Skin of body (tissue), 2 donors: ENCODE data around the gene TERF2IP. TPM values are rescaled to one million over a fixed set of nuclear protein-coding genes. Genes with fewer than 3 reads are reported as not detected.

ENCODE experiments used
- DNase-seq: peaks from one replicate; lab custom pipeline; 2025; lab: John Stamatoyannopoulos, UW
- total RNA-seq: library from RNA; depleted of rRNA; stranded (reverse); fragments of >200 nt; gene quantifications from one replicate; pipeline ENCODE4 v1.2.3, GENCODE V29; 2014

The TERF2IP gene
- total RNA-seq, 1 donor from 2014 or later: 50.1 TPM

DNA sequence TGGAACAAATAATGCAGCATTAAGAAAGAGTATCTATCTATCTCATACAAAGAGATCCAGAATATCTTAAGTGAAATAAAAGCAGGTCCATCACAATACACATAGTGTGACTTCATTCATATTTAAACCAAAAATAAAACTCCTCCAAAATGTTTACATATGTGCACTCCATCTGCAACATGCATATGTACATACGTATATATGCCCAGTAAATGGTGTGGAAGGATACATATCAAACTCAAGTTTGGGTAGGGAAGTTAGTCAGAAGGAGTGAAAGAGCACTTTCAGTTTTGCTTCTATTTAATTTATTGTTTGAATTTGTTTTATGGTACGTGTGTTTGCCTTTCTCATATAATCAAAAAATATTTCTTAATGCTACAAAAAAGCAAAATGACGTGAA, 12.5 kb upstream of the TERF2IP start:
- DNase-seq: no peak

DNA sequence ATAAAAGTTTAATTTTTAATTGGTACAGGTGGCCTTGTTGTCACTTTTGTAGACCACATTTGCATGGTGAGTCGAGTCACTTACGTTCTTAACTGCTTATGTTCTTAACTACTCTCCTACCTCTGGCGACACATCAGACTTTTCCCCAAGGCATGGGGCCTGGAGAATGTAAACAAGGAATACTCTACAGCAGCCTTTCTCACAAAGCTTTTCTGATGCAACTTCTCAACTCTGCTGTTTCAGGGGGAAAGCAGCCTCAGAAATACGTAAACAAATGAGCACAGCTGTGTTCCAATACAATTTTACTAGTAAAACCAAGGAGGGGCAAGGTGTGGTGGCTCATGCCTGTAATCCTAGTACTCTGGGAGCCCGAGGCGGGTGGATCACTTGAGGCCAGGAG, 7.0 kb upstream of the TERF2IP start:
- no peak for DNase-seq

DNA sequence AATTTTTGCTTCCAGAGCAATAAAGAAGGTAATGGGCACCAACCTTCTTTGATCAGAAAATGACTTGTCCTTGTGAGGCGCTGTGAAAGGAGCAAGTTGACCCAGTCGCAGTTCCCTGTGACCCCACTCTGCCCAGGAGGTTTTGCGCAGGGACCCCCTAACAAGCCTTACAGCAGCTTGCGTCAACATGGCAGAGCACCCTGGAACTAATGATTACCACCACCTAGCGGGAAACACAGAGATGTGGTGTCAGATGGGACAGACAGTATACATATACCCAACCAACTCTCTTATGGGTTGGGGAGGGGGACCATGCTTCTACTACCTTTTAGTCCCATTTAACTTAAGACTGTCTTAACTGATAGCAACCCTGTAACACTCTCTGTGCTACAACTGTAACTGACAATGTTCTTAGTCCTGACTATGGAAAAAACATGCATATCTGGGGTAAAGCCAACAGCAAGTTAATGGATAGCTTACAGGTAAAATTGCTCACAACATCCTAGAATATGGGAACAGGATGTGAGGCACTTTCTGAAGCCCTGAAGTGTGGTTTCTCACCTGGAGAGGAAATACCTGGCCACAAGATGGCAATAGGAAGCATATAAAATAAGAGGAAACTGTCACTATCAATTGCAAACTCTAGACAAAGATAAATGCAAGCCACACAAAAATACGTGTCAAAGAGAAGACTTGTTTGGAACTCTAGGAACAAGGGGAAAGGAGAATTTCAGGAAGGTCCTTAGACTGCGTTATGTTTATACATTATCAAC, 3.1 kb upstream of the TERF2IP start:
- DNase-seq: no peak

DNA sequence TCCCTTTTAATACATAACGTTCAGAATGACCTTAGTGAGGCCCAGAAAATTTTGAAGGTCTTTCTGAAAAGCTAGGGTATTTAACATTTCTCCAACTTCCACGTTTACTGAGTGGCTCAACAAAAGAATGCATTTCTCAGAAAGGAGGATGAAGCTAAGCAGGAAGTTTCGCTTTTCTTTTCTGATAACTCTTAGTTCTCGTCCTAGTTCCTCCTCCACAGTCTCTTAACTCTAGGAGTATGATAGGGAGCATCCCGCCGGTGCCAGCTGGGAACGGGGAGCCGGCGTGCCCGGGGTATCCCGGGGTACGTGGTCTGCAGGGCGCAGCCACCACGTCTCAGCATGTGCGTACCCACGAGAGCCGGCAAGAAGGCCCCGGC, 471 bp upstream of the TERF2IP start:
- no peak for DNase-seq

DNA sequence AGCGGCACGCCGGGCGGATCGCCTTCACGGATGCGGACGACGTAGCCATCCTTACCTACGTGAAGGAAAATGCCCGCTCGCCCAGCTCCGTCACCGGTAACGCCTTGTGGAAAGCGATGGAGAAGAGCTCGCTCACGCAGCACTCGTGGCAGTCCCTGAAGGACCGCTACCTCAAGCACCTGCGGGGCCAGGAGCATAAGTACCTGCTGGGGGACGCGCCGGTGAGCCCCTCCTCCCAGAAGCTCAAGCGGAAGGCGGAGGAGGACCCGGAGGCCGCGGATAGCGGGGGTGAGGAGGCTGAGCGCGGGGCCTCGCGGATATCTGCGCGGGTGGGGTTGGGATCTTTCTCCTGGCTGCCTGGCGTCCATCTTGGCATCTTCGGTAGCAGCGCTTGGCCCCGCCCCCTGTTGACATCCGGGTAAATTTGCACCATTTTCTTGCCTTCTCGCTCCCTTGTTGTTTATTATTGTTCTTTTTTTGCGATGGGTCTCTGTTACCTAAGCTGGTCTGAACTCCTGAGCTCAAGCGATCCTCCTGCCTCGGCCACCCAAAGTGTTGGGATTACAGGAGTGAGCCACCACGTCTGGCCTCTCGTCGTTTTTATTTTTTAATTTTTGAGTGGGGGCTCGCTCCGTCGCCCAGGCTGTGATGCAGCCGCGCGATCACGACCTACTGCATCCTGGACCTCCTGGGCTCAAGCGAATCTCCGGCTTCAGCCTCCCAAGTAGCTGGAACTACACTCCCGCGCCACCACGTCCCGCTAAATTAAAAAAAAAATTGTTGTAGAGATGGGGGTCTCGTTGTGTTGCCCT, 898 bp downstream of the TERF2IP start:
- DNase-seq: peak; percentile 74

DNA sequence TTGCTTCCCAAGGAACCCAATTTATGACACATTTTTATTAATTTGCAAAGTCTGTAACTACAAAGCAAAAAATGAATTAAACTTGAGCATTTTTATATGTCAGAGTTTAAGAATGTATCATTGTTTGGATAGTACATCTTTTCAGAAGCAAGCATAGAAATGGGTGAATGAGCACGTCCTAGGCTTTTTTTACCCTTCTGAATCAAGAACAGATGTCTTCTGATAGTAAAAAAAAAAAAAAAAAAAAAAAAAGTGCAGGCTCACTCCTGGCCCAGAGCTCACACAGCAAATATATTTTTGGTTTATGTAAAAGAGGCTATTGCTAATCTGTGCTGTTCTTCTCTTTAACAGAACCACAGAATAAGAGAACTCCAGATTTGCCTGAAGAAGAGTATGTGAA, 6.3 kb downstream of the TERF2IP start:
- peak; percentile 59 for DNase-seq

DNA sequence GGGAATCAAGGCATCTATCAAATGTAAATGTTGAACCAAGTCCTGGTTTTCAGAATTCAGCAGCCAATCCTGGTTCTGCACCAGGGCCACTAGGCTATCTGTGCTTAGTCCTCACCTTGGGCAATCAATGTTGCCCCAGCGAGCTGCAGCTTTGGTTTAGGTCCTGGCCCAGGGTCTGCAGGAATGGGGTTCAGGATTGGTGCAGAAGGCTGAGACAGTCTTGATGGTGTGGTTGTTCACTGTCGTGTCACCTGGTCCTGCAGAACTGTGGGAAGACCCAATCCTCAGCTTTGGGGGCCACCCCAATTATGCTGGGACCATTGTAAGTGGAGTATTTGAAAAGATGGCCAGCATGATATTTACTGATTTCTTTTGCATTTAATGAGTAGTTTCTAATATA, 10.6 kb downstream of the TERF2IP start:
- DNase-seq: no peak

DNA sequence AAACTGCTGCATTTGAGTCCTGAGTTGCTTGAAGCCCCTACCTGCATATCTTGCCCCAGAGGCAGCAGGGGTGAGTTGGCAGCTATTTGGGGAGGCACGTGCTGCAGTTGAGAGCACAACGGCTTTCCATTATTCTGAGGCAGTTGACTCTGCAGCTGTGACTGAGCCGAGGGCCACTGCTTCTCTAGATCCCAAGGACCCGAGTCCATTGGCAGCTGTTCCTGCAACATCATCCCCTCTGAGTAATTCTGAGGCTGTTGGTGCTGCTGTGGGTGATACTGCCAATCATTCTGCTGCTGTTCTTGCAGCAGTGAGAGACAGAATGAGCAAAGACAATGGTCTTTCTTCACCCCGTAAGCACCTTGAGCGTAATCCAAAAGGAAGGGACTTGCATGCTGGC, 12.7 kb downstream of the TERF2IP start:
- DNase-seq: no peak

DNA sequence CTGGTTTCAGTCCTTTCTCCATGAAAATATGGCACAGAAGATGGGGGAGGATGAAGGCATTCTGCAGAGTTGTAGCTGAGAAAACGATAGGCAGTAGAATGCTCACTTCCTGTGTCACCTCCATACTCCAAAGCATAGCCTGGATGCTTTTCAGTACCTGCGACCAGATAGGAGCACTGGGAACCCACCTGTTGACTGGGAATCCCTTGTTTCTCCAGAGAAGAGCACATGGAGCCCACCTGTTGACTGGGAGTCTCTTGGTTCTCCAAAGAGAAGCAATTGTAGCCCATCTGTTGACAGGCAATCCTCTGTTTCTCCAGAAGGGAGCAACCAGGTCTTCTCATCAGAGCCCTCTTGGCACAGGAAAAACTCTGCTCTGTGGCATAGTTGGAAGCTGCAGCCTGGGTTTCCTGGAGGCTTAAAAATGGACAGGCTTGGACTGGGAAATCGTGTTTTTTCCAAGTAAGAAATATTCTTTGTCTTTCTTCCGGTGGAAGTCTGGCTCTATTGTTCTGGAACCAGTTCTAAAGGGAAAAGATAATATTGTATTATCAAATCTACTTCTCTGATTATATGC, 13.2 kb downstream of the TERF2IP start:
- DNase-seq: no peak

DNA sequence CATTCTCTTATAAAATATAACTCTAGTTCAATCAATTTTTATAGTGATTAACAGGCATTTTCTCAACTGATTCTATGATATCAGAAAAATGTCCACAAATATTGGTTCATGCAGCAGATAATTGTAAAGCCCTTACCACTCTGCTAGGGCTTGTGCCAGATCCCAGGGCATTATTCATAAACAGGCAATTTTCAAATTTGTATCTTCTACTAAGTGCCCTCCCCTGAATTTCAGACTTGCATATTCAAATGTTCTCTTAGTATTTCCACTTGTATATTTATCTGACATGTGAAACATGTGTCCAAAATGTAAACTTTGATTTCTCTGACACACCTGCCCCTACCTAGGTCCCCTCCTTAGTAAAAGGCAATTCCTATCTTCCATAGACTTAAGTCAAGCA, 19.9 kb downstream of the TERF2IP start:
- DNase-seq: no peak

DNA sequence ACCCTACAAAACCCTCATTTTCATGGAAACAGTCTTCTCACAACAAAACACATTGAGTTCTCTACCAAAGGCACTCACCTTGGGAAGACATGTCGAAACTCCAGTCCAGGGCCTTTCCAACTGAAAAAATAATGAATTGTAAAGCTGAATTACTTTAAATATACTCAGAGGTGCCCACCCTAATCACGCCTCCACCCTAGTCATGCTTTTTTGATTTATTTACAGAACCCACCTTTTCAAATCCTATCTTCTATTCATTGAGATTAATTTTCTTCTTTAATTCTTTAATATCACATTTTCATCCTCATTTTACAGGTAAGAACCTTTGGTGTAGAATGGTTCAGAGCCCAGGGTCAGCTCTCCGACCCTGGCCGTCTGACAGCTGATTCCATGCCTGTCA, 29.3 kb downstream of the TERF2IP start, which contains the start of gene CPHXL2:
TSS of gene CPHXL2 (minus strand) at position 101 of the 400 bp plus-strand sequence. CDS start at position 91, 10 bp downstream.
- no peak for DNase-seq

DNA sequence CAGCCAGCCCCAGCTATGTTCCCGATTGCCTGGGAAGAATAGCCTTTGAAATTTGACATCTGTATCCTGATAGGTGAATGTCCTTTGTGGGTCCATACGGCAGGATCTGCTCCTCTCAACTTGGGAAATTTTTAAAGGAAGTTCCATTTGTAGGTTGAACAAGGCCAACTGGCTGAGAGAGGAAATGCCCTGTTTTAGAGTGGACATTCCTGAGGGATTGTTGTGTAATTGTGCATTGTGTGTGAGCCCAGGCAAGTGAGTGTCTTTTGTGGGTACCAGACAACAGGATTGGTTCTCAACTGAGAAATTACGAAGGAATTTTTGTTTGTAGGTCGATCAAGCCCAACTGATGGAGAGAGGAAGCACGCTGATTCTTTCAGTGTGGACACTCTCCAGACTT, 31.8 kb downstream of the TERF2IP start:
- no peak for DNase-seq

DNA sequence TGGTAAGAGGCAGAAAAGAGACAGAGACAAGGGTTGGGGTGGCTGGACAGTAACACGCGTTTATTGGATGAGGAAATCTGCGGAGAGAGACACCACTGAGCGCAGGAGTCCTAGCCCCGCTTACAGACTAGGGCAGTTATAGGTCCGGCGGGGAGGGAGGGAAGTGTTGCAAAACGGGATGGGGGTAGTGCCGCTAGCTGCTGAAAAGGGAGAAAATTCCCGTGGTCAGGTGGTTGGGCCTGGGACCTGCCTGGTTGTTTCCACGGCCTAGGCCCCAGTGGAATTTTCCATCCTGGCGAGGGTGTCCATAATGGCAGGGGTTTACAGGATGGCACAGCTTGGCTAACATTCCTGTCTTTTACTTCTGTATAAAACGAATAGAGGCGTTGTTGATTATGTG, 34.7 kb downstream of the TERF2IP start:
- DNase-seq: no peak

DNA sequence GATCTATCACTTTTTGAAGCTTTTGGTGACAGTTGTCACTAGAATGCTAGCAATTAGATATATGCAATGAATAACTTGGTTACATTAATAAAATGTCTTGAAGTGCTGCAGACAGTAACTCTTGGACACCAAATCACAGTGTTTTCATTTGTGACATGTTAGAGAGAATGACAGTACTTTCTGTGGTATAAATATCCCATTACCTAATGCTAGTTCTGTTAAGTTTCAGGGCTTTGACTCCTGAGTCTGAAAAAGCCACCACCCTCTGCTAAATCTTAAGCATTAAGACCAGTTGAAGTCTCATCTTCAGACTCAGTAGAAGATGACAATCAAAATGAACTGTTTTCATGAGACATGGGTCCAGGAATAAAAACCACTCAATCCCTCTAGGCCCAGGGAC, 39.8 kb downstream of the TERF2IP start:
- no peak for DNase-seq

DNA sequence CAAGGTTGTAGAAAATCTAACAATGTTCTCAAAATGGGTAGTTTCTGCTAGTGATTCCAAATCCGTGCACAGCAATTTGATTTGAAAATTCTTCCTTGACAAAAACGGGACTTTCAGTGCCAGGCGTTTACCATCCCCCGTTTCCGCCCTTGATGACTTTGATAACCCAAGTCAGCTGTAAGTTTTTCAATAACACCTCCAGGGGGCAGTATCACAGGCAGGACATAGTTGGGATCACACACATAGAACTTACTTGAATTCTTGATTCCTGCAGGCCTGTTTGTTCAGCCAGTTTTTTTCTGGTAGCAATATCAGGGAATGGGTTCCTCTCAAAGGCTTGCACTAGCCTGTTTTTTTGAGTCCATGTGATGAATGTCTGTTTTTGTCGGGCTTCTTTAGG, 48.1 kb downstream of the TERF2IP start:
- no peak for DNase-seq

DNA sequence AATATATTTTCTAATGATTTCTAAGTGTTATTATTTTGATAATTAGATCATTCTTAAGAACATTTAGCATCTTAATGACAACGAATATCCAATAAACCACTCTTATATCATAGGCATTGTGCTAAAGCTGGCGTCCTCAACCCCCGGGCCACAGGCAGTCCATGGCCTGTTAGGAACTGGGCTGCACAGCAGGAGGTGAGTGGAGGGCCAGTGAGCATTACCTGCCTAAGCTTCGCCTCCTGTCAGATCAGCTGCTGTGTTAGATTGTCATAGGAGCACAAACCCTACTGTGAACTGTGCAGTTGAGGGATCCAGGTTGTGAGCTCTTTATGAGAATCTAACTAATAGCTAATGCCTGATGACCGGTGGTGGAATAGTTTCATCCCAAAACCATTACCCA, 50.0 kb downstream of the TERF2IP start:
- no peak for DNase-seq

DNA sequence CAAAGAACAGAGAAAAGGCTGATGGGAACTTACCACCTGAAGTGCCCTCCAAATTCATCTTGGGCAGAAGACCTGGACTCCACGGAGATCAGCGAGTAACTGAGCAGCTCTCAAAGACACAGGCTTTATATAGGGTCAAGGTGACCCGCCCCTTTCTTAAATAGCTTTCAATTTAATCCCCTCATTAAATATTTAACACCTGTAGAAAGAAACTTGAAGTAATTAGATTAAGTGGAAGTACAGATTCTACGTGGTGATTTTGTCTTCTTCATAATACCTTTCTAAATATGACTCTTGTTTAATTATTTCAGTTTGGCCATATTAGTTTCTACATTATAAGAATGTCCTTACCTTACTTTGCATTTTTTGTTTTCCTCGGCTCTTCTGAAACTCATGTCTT, 53.8 kb downstream of the TERF2IP start, which contains the start of gene DUXB:
TSS of gene DUXB (minus strand) at position 101 of the 400 bp plus-strand sequence. CDS start at position 58, 43 bp downstream.
- DNase-seq: no peak

DNA sequence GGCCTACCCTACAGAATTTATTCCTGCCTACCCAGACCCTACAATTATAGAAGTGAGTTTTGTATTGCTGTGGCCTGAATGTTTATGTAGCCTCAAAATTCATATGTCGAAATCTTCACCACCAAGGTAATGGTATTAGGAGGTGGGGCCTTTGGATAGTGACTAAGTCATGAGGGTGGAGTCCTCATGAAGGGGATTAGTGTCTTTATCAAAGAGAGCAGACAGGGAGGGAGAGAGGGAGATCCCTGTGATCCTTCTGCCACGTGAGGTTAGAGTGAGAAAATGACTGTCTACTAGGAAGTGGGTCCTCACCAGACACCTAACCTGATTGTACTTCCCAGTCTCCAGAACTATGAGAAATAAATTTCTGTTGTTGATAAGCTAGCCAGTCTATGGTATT, 54.7 kb downstream of the TERF2IP start:
- DNase-seq: no peak

DNA sequence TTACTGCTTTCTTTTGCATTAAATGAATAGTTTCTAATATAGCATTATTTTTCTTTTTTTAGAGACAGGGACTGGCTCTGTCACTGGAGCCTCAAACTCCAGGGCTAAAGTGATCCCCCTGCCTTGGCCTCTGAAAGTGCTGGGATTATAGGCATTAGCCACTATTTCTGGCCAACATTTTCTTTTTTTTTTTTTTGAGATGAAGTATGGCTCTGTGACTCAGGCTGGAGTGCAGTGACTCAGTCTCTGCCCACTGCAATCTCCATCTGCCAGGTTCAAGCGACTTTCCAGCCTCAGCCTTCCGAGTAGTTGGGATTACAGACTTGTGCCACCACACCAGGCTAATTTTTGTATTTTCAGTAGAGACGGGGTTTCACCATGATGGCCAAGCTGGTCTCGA, 55.7 kb downstream of the TERF2IP start:
- no peak for DNase-seq
